ENCODE results near the gene MCF2L. TPM values are rescaled to one million over a fixed set of nuclear protein-coding genes. Genes with fewer than 3 reads are reported as not detected.
A peak's percentile ranks its signal among the peaks of the same experiment; 100 is the strongest.

The MCF2L gene
- total RNA-seq, 1 donor from 2014 or later: 40.4 TPM

DNA sequence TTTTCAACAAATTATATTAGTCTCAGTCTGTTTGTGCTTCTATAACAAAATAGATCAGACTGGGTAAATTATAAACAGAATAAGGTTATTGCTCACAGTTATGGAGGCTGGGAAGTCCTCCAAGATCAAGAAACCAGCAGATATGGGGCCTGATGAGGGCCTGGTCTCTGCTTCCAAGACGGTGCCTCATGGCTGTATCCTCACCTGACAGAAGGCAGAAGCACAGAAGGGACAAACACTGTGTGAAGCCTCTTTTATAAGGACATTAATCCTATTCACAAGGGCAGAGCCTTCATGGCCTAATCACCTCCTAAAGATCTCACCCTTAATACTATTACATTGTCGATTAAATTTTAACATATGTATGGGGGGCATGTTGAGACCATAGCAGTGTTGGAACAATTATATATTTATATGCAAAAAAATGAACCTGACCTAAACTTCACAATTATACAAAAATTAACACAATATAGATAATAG, 166.3 kb downstream of the MCF2L start:
- H3K4me1 ChIP-seq: peaks cover 23% of the 10 kb centered on the region
- peak overlapping the region; percentile 4 for H3K4me2 ChIP-seq
- no peaks in the 10 kb centered on the region for H3K9me3 Mint-ChIP-seq
- no peak overlapping the region for H3K4me3 ChIP-seq
- H3K4me1 Mint-ChIP-seq: peaks cover 4% of the 10 kb centered on the region
- DNase-seq (ENCODE audit: low spot score): no peak
- no peaks in the 10 kb centered on the region for H3K36me3 Mint-ChIP-seq
- no peak overlapping the region for H3K4me3 Mint-ChIP-seq
- H3K27ac ChIP-seq: no peak overlapping the region
- peaks cover 33% of the 10 kb centered on the region for H3F3A ChIP-seq (ENCODE audit: low read depth)
- H3K9ac ChIP-seq: no peak overlapping the region
- no peaks in the 10 kb centered on the region for H3K27me3 Mint-ChIP-seq (ENCODE audit: insufficient read depth, low read depth)
- no peaks in the 10 kb centered on the region for H3K36me3 ChIP-seq
- no peaks in the 10 kb centered on the region for H3K9me3 ChIP-seq (ENCODE audit: low read depth)
- H3K79me2 ChIP-seq (ENCODE audit: low read depth): no peaks in the 10 kb centered on the region
- H4K20me1 ChIP-seq (ENCODE audit: low read depth): no peaks in the 10 kb centered on the region
- no peaks in the 10 kb centered on the region for H3K27me3 ChIP-seq
- H3K27ac Mint-ChIP-seq: no peak overlapping the region
- TF ChIP-seq EZH2 (IDR thresholded peaks at IDR 0.05) (no peak), EZH2phosphoT487 (IDR thresholded peaks at IDR 0.05) (no peak)
- TF ChIP-seq, protein P1, sequence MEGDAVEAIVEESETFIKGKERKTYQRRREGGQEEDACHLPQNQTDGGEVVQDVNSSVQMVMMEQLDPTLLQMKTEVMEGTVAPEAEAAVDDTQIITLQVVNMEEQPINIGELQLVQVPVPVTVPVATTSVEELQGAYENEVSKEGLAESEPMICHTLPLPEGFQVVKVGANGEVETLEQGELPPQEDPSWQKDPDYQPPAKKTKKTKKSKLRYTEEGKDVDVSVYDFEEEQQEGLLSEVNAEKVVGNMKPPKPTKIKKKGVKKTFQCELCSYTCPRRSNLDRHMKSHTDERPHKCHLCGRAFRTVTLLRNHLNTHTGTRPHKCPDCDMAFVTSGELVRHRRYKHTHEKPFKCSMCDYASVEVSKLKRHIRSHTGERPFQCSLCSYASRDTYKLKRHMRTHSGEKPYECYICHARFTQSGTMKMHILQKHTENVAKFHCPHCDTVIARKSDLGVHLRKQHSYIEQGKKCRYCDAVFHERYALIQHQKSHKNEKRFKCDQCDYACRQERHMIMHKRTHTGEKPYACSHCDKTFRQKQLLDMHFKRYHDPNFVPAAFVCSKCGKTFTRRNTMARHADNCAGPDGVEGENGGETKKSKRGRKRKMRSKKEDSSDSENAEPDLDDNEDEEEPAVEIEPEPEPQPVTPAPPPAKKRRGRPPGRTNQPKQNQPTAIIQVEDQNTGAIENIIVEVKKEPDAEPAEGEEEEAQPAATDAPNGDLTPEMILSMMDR (IDR thresholded peaks at IDR 0.05): no peak
- H2AFZ ChIP-seq (replicated peaks): no peak overlapping the region

DNA sequence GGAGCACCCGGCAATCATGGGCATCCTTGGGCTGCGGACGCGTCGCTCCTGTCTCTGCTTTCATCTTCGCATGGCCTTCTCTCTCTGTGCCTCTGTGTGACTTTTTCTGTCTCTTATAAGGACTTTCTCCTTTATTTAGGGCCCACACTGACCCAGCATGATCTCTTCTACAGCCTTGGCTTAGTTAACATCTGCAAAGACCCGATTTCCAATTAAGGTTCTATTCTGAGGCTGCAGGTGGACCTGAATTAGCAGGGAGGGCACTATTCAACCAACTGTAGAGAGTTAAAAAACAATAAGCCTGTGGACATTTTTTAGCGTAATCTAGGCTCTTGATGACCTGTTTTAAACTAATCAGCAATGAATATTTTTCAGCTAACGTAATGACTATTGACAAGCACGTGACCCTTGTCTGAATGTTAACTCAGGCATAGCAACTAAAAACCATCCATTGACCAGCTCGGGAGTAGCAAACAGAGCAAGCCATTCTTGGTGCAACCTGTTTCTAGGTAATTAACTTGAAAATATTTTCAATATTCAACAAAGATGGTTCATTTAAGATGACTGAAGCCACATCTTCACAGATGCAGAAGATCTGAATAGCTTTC, 168.8 kb downstream of the MCF2L start:
- Histone ChIP-seq H3K9me3 (ENCODE audit: low read depth) (no peaks in the 10 kb centered on the region), H3K4me2 (peak overlapping the region; percentile 46), H3K4me1 (peaks cover 23% of the 10 kb centered on the region), H4K20me1 (ENCODE audit: low read depth) (no peaks in the 10 kb centered on the region), H3K4me3 (no peak overlapping the region), H3K79me2 (ENCODE audit: low read depth) (no peaks in the 10 kb centered on the region), H3K27me3 (no peaks in the 10 kb centered on the region), H3K9ac (no peak overlapping the region), H3K36me3 (no peaks in the 10 kb centered on the region), H3K27ac (peak overlapping the region; percentile 42), H2AFZ (replicated peaks) (no peak overlapping the region), H3F3A (ENCODE audit: low read depth) (peaks cover 33% of the 10 kb centered on the region)
- peak; percentile 44 for DNase-seq (ENCODE audit: low spot score)
- Mint-ChIP-seq H3K27ac (no peak overlapping the region), H3K4me1 (peaks cover 4% of the 10 kb centered on the region), H3K27me3 (ENCODE audit: insufficient read depth, low read depth) (no peaks in the 10 kb centered on the region), H3K4me3 (no peak overlapping the region), H3K36me3 (no peaks in the 10 kb centered on the region), H3K9me3 (no peaks in the 10 kb centered on the region)
- TF ChIP-seq, protein P1 (IDR thresholded peaks at IDR 0.05): no peak
- TF ChIP-seq EZH2 (IDR thresholded peaks at IDR 0.05): no peak
- TF ChIP-seq EZH2phosphoT487 (IDR thresholded peaks at IDR 0.05): no peak

DNA sequence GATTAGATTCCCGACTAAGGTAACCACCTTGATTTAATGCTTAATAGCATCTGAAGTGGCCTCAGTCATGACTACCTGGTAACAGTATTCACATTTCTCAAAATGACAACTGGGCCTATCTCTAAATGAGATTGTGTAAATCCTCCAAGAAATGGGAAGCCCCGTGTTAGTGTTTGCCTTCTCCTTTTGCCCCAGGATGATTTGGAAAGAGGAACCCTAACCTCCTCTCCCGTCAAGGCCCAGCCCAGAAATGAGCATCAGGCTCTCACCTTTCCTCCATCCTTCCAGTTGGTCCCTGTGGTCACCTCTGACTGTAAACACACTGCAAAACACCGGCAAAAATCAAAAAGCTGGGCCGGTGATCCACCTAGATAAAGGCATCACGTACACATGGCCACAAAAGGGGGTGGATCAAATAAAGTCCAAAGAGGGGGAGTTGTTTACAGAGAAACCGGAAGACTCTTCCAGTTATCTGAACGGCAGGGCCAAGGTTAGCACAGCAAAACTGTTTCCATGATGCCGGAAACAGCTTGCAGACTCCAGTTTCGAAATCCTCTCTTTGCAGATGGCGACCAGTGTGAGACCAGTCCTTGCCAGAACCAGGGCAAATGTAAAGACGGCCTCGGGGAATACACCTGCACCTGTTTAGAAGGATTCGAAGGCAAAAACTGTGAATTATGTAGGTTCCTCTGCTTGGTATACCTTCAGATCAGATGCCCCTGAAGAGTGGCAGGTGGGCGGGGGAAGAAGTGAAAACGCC, 170.0 kb downstream of the MCF2L start:
- Histone ChIP-seq H3K4me3 (no peak overlapping the region), H2AFZ (replicated peaks) (no peak overlapping the region), H3K4me2 (no peak overlapping the region), H3K27me3 (no peaks in the 10 kb centered on the region), H3K9me3 (ENCODE audit: low read depth) (no peaks in the 10 kb centered on the region), H4K20me1 (ENCODE audit: low read depth) (no peaks in the 10 kb centered on the region), H3K79me2 (ENCODE audit: low read depth) (no peaks in the 10 kb centered on the region), H3K36me3 (no peaks in the 10 kb centered on the region), H3K9ac (no peak overlapping the region), H3F3A (ENCODE audit: low read depth) (peaks cover 33% of the 10 kb centered on the region), H3K4me1 (peaks cover 35% of the 10 kb centered on the region), H3K27ac (no peak overlapping the region)
- Mint-ChIP-seq H3K27ac (no peak overlapping the region), H3K27me3 (ENCODE audit: insufficient read depth, low read depth) (no peaks in the 10 kb centered on the region), H3K4me3 (no peak overlapping the region), H3K36me3 (no peaks in the 10 kb centered on the region), H3K4me1 (peaks cover 4% of the 10 kb centered on the region), H3K9me3 (no peaks in the 10 kb centered on the region)
- TF ChIP-seq EZH2phosphoT487 (IDR thresholded peaks at IDR 0.05): no peak
- TF ChIP-seq, protein P1 (IDR thresholded peaks at IDR 0.05): no peak
- no peak for TF ChIP-seq EZH2 (IDR thresholded peaks at IDR 0.05)
- no peak for DNase-seq (ENCODE audit: low spot score)
